ENCODE results near the gene PABPC3. TPM values are rescaled to one million over a fixed set of nuclear protein-coding genes. Genes with fewer than 3 reads are reported as not detected.

Gene PABPC3
- total and polyA plus RNA-seq, 10 of the 15 experiments (the other 5 are each of a cell fraction or from before 2014, with no cell fraction given): 0.04 to 0.87 (median 0.28) TPM

DNA sequence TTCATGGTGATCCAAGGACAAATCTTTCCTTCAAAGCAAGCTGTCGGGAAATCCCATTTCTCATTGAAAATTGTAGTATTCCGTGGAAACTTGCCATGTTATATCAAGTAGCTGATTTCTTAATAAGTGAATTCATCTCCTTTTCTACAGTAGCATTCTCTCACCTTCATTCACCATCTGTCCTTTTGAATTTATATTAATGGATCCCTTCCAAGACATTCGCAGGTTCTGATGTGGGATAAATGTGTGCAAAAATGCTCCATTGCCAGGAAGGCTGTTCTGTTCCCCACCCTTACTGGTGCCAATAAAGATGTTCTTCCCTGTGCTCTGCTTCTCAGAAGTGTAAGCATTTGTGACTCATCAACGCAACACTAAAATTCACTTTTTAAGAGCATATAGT lies 40.0 kb downstream of the PABPC3 start (continued):
- TF ChIP-seq EGR1 (IDR thresholded peaks at IDR 0.05; ENCODE audit: borderline replicate concordance in 1 of 2, low read depth in 2 of 2, low read length in 2 of 2): no peak
- no peak for TF ChIP-seq NFIC (IDR thresholded peaks at IDR 0.05; ENCODE audit: low read depth, low read length)
- no peak for TF ChIP-seq ZNF622 (IDR thresholded peaks at IDR 0.05)
- no peak for TF ChIP-seq NR2C2 (IDR thresholded peaks at IDR 0.05; ENCODE audit: borderline replicate concordance, control insufficient read depth, insufficient read length, low read depth)
- TF ChIP-seq, protein P1, sequence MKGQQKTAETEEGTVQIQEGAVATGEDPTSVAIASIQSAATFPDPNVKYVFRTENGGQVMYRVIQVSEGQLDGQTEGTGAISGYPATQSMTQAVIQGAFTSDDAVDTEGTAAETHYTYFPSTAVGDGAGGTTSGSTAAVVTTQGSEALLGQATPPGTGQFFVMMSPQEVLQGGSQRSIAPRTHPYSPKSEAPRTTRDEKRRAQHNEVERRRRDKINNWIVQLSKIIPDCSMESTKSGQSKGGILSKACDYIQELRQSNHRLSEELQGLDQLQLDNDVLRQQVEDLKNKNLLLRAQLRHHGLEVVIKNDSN (IDR thresholded peaks at IDR 0.05; ENCODE audit: borderline replicate concordance, extremely low read length, insufficient read depth, low read depth, low read length): no peak
- TF ChIP-seq BCL11A (IDR thresholded peaks at IDR 0.05; ENCODE audit: low read depth, low read length): no peak
- TF ChIP-seq IKZF1 (conservative IDR thresholded peaks at IDR 0.05): no peak
- TF ChIP-seq POU2F2 (IDR thresholded peaks at IDR 0.05; ENCODE audit: borderline replicate concordance, low read depth, low read length): no peak

DNA sequence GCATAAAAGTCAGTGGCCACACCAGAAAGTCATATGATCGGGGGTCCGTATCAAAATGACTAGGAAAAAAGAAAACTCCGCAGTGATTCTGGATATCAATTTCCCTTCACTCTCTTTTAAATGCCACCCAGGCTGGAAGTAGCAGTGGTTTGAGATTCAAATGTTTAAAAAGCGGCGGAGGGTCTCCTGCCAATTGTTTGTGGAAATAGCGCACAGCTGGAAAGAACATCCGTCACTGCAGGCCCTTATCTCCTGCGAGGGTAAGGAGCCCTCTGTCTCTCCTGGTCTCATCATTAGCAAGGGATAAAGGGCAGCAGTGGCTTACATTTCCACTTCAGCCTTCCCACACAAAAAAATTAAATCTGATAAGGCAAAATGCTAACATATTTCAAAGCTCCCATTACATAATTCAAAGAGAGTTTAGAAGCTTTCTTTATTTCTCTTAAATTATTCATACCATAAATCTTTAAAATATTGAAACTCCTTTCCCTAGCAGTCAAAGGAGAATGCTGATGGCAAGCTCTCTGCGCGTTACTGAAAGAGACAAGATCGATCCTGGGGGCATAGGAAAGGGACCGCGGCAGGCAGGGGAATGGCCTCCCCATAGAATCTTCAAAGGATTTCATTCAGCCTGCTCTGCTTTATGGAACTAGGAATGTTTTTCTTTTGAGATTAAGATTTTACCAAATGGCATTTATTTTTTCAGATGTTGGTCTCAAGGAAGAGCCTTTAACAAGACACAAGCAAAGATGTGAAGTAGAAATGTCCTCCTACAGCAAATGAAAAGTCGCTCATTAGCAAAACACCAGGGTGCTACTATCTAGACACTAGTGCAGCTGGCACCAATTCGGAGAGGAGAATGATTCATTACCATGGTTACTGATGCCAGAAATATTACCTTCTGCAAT lies 41.2 kb downstream of the PABPC3 start:
- H2AFZ ChIP-seq (ENCODE audit: control insufficient read depth, low read depth, low read length): no peak overlapping the region
- TF ChIP-seq SIN3A (IDR thresholded peaks at IDR 0.05; ENCODE audit: low read depth, low read length) (no peak), NFYA (IDR thresholded peaks at IDR 0.05; ENCODE audit: borderline replicate concordance, low read depth, low read length) (no peak)
- H3K79me2 ChIP-seq (ENCODE audit: control insufficient read depth, insufficient read depth, low read length): no peaks in the 10 kb centered on the region
- no peak for ATAC-seq
- CTCF ChIA-PET: no interaction called here
- intact Hi-C loops (cut with micrococcal nuclease; ENCODE audit: unreplicated experiment) (no loop called here), in situ Hi-C loops (cut with MboI) (no loop called here)
- DNase-seq (ENCODE audit: low read depth, low spot score): no peak
- H3K4me1 ChIP-seq (ENCODE audit: control insufficient read depth, insufficient read depth, low read length): no peaks in the 10 kb centered on the region
- no peak for FAIRE-seq
- SMC1A ChIA-PET (ENCODE audit: uncharacterized antibody, unreplicated experiment): no interaction called here
- H3K9ac ChIP-seq (ENCODE audit: control insufficient read depth, insufficient read depth, low read length): no peak overlapping the region
- no peak overlapping the region for H3K4me2 ChIP-seq (ENCODE audit: control insufficient read depth, insufficient read depth)
- no peaks in the 10 kb centered on the region; a peak in 2 of 4 replicates for H3K27me3 ChIP-seq (replicated peaks in 1 of 2; ENCODE audit: control insufficient read depth in 2 of 2, insufficient read depth in 2 of 2, low read length in 1 of 2)
- RAD21 ChIA-PET (ENCODE audit: unreplicated experiment): no interaction called here
- POLR2A ChIA-PET: no interaction called here
- H3K9me3 ChIP-seq (replicated peaks; ENCODE audit: control insufficient read depth, insufficient read depth, low read length): no peaks in the 10 kb centered on the region
- no peak overlapping the region for H3K27ac ChIP-seq (ENCODE audit: control insufficient read depth, insufficient read depth)
- H3K36me3 ChIP-seq (ENCODE audit: control insufficient read depth in 2 of 2, insufficient read depth in 2 of 2, low read length in 1 of 2): no peaks in the 10 kb centered on the region
- H4K20me1 ChIP-seq (ENCODE audit: control insufficient read depth, insufficient read depth): no peaks in the 10 kb centered on the region
- no peak overlapping the region for H3K4me3 ChIP-seq
- WGBS (ENCODE audit: insufficient coverage, insufficient replicate concordance, low lambda C conversion rate, missing lambda C conversion rate): 35% methylated on average over 15 of the region's 15 CpGs
- no TSS peak for BruUV-seq (replicated peaks)

Data from GM12878 (cell line).